Loucy (cell line): ENCODE results near the gene C16orf54.
A peak's percentile ranks its signal among the peaks of the same experiment; 100 is the strongest.
"Not testable (repeated sequence)": the region's sequence is repeated elsewhere in the genome, so short reads cannot be mapped to it uniquely, and the experiment has no call there.

Experiments used
- H2AFZ ChIP-seq: fragments of 200-600 bp; sonication (generic); 2 replicates; pipeline ENCODE4 v1.6.0; 2016; ENCODE audit warnings: antibody characterized with exemption, mild to moderate bottlenecking, low read length, moderate library complexity
- H3F3A ChIP-seq: fragments of 200-600 bp; 2 replicates; pipeline ENCODE4 v1.6.0; 2016; ENCODE audit warnings: antibody characterized with exemption, low read depth, mild to moderate bottlenecking
- H3K27me3 ChIP-seq: fragments of 200-600 bp; sonication (generic); 2 replicates; pipeline ENCODE4 v1.6.1; 2014; ENCODE audit warnings: low read length, mild to moderate bottlenecking; ENCODE audit not compliant: insufficient read depth, poor library complexity, severe bottlenecking
- H3K36me3 ChIP-seq: fragments of 200-600 bp; sonication (generic); 2 replicates; pipeline ENCODE4 v1.6.1; 2016; ENCODE audit warnings: low read length; ENCODE audit not compliant: insufficient read depth
- H3K4me1 ChIP-seq: fragments of 200-600 bp; sonication (generic); 2 replicates; pipeline ENCODE4 v1.5.1; 2014; ENCODE audit warnings: low read length, mild to moderate bottlenecking; ENCODE audit not compliant: insufficient read depth, poor library complexity, severe bottlenecking
- H3K4me2 ChIP-seq: fragments of 200-600 bp; sonication (generic); 2 replicates; pipeline ENCODE4 v1.6.0; 2014; ENCODE audit warnings: antibody characterized with exemption, low read length, low read depth, mild to moderate bottlenecking; ENCODE audit not compliant: poor library complexity, severe bottlenecking
- H3K4me3 ChIP-seq: fragments of 200-600 bp; sonication (generic); 2 replicates; pipeline ENCODE4 v1.5.1; 2014; ENCODE audit warnings: low read length, mild to moderate bottlenecking, mixed read lengths; ENCODE audit not compliant: poor library complexity, severe bottlenecking
- H3K79me2 ChIP-seq: fragments of 200-600 bp; sonication (generic); 2 replicates; pipeline ENCODE4 v1.6.1; 2014; ENCODE audit warnings: low read length; ENCODE audit not compliant: insufficient read depth
- H3K9ac ChIP-seq: fragments of 200-600 bp; sonication (generic); 2 replicates; pipeline ENCODE4 v1.6.0; 2014; ENCODE audit warnings: mild to moderate bottlenecking, low read depth, low read length, moderate library complexity; ENCODE audit not compliant: poor library complexity, severe bottlenecking
- H3K9me2 ChIP-seq: fragments of 200-600 bp; sonication (generic); replicated peaks from 2 replicates; pipeline ENCODE4 v1.6.1; 2016; ENCODE audit warnings: low read depth, low read length, mixed read lengths
- H3K9me3 ChIP-seq: fragments of 200-600 bp; sonication (generic); 2 replicates; pipeline ENCODE4 v1.6.1; 2014; ENCODE audit warnings: mild to moderate bottlenecking, antibody characterized with exemption, low read length, low read depth; ENCODE audit not compliant: insufficient read depth
- H4K20me1 ChIP-seq: fragments of 200-600 bp; sonication (generic); 2 replicates; pipeline ENCODE4 v1.6.0; 2014; ENCODE audit warnings: antibody characterized with exemption, low read length, mild to moderate bottlenecking; ENCODE audit not compliant: insufficient read depth, poor library complexity, severe bottlenecking
- CTCF ChIP-seq: fragments of 200-600 bp; sonication (generic); conservative IDR thresholded peaks from 2 replicates; pipeline ENCODE4 v1.5.1; 2014; ENCODE audit warnings: mild to moderate bottlenecking, antibody characterized with exemption, low read length
- EZH2phosphoT487 ChIP-seq: fragments of 200-600 bp; IDR thresholded peaks from 2 replicates; pipeline ENCODE4 v1.6.1; 2018; ENCODE audit warnings: antibody characterized with exemption, mild to moderate bottlenecking, moderate library complexity, borderline replicate concordance

C16orf54 gene

GRCh38 chr16:29710227-29711219 is 35.3 kb downstream of the C16orf54 start:
- no peaks in the 10 kb centered on the region for H3K79me2 ChIP-seq
- no peaks in the 10 kb centered on the region for H3K36me3 ChIP-seq
- H3K9me2 ChIP-seq: no peaks in the 10 kb centered on the region
- peak overlapping the region; percentile 80 for H2AFZ ChIP-seq
- no peaks in the 10 kb centered on the region for H3F3A ChIP-seq
- H3K4me2 ChIP-seq: peak overlapping the region; percentile 55
- H4K20me1 ChIP-seq: no peaks in the 10 kb centered on the region
- H3K4me1 ChIP-seq: peaks cover 17% of the 10 kb centered on the region
- H3K9ac ChIP-seq: no peak overlapping the region
- no peak overlapping the region for H3K4me3 ChIP-seq
- H3K9me3 ChIP-seq: no peaks in the 10 kb centered on the region
- TF ChIP-seq EZH2phosphoT487 (no peak), CTCF (peak; percentile 77)
- no peaks in the 10 kb centered on the region for H3K27me3 ChIP-seq

- not testable (repeated sequence) for H3K36me3 ChIP-seq, H3K4me2 ChIP-seq, H3F3A ChIP-seq, H3K9me2 ChIP-seq, H3K4me3 ChIP-seq, H3K9me3 ChIP-seq, H3K9ac ChIP-seq, H2AFZ ChIP-seq, H3K79me2 ChIP-seq, H3K27me3 ChIP-seq, H4K20me1 ChIP-seq
- peaks cover 11% of the 10 kb centered on the region for H3K4me1 ChIP-seq
Observed at GRCh38 chr16:29709657-29710056, 36.1 kb downstream of the C16orf54 start.

- H3K4me3 ChIP-seq: no peak overlapping the region
- no peak overlapping the region for H2AFZ ChIP-seq
- no peak overlapping the region for H3K9ac ChIP-seq
- H3K79me2 ChIP-seq: no peaks in the 10 kb centered on the region
- H3K9me3 ChIP-seq: no peaks in the 10 kb centered on the region
- H3K36me3 ChIP-seq: no peaks in the 10 kb centered on the region
- H3F3A ChIP-seq: no peaks in the 10 kb centered on the region
- H3K9me2 ChIP-seq: no peaks in the 10 kb centered on the region
- H3K4me1 ChIP-seq: peaks cover 9% of the 10 kb centered on the region
- H3K27me3 ChIP-seq: no peaks in the 10 kb centered on the region
- no peaks in the 10 kb centered on the region for H4K20me1 ChIP-seq
- no peak for TF ChIP-seq CTCF
- no peak for TF ChIP-seq EZH2phosphoT487
- no peak overlapping the region for H3K4me2 ChIP-seq
Observed at GRCh38 chr16:29708917-29709600, 36.7 kb downstream of the C16orf54 start.

- H3K4me3 ChIP-seq, H3K9me2 ChIP-seq, H3K9me3 ChIP-seq, H4K20me1 ChIP-seq, H3K9ac ChIP-seq, H3F3A ChIP-seq, H3K4me2 ChIP-seq, H2AFZ ChIP-seq, H3K36me3 ChIP-seq, H3K27me3 ChIP-seq, H3K79me2 ChIP-seq: not testable (repeated sequence)
- H3K4me1 ChIP-seq: peaks cover 18% of the 10 kb centered on the region
Observed at GRCh38 chr16:29707160-29707559, 38.6 kb downstream of the C16orf54 start.
